IPS-20b (cell line): ENCODE measurements around the gene FKTN.

Experiments
- H3K27ac ChIP-seq: one replicate; pipeline ENCODE4 v1.5.1; 2013; ENCODE audit warnings: low read length
- H3K27me3 ChIP-seq: 2 replicates; pipeline ENCODE4 v1.6.1; 2013; ENCODE audit warnings: mild to moderate bottlenecking, low read length, inconsistent platforms; ENCODE audit not compliant: insufficient read depth
- H3K36me3 ChIP-seq: 2 replicates; pipeline ENCODE4 v1.6.1; 2013; ENCODE audit warnings: low read depth, mild to moderate bottlenecking, inconsistent platforms, low read length, moderate library complexity; ENCODE audit not compliant: insufficient read depth
- H3K4me1 ChIP-seq: 2 replicates; pipeline ENCODE4 v1.6.1; 2013; ENCODE audit warnings: mild to moderate bottlenecking, control low read depth, inconsistent platforms, low read length, moderate library complexity; ENCODE audit not compliant: insufficient read depth
- H3K4me3 ChIP-seq: 2 replicates; pipeline ENCODE4 v1.5.1; 2013; ENCODE audit warnings: mild to moderate bottlenecking, low read length, inconsistent platforms
- H3K9ac ChIP-seq: 2 replicates; pipeline ENCODE4 v1.6.1; 2013; ENCODE audit warnings: low read depth, mild to moderate bottlenecking, inconsistent platforms, low read length, moderate library complexity
- H3K9me3 ChIP-seq: 2 replicates; pipeline ENCODE4 v1.6.1; 2013; ENCODE audit warnings: mild to moderate bottlenecking, low read depth, low read length, inconsistent platforms; ENCODE audit not compliant: insufficient read depth

The FKTN gene

DNA sequence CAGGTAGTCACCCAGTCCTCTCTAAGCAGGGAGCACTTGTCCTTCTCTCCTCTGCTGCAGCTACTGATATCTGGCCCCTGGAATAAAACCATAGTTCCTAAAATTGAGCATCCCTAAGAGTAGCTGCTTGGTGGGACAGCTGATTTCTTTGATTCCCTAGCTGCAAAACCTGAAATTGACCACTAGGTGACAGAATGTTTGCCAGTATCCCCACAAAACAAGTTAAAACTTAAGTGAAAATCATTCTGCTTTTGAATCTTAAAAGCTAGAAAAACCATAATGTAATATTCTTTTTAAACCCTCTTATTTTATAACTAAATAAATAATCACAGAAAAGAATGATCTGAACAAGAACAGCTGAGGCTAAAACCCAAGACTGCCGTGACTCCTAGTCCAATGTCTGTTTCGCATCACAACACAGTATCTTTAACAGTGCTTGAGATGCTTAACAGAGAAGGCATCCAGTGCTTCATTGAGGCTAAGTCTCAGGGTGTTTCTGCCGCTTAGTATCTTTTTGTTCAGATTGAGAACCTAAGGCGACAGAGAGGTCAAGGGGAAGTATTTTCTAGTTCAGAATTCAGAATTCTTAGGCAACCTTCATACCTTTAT, 80.0 kb downstream of the FKTN start:
- Histone ChIP-seq H3K4me3 (no peak overlapping the region), H3K9ac (no peak overlapping the region), H3K27ac (no peak overlapping the region), H3K27me3 (no peaks in the 10 kb centered on the region), H3K9me3 (peaks cover 3% of the 10 kb centered on the region), H3K4me1 (no peaks in the 10 kb centered on the region), H3K36me3 (peaks cover 5% of the 10 kb centered on the region; the same call in 1 of the 2 replicates)

DNA sequence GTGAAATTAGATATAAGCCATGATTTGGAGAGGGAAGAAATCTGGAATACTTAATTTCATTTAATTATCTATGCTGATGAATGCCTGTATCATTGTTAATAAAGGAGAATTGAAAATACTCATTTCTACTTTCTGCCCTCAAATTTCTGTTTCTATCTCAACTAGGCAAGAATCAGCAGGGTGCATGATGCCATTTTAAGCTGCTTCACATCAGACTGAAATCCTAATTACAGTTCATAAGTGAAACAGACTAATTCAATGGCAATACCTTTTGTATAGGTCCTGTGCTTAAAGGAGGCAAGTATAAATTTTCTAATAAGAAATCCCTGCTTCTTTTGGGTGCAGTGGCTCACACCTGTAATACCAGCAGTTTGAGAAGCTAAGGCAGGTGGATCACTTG, 82.0 kb downstream of the FKTN start:
- Histone ChIP-seq H3K4me1 (no peaks in the 10 kb centered on the region), H3K4me3 (no peak overlapping the region), H3K36me3 (peaks cover 5% of the 10 kb centered on the region; the same call in 1 of the 2 replicates)

GRCh38 chr9:105643795-105644194, 85.9 kb downstream of the FKTN start:
- Histone ChIP-seq H3K36me3 (peaks cover 5% of the 10 kb centered on the region; the same call in 1 of the 2 replicates), H3K27ac (no peak overlapping the region), H3K9me3 (peaks cover 3% of the 10 kb centered on the region), H3K27me3 (no peaks in the 10 kb centered on the region), H3K9ac (no peak overlapping the region), H3K4me3 (no peak overlapping the region), H3K4me1 (peaks cover 5% of the 10 kb centered on the region; the same call in 1 of the 2 replicates)

More for the DNA sequence above, 82.0 kb downstream of the FKTN start:
- Histone ChIP-seq H3K9ac (no peak overlapping the region), H3K9me3 (peaks cover 3% of the 10 kb centered on the region), H3K27ac (no peak overlapping the region), H3K27me3 (no peaks in the 10 kb centered on the region)

GRCh38 chr9:105646879-105647594, 89.1 kb downstream of the FKTN start:
- Histone ChIP-seq H3K27me3 (no peaks in the 10 kb centered on the region), H3K9ac (no peak overlapping the region), H3K4me1 (peaks cover 5% of the 10 kb centered on the region), H3K9me3 (no peaks in the 10 kb centered on the region; the same call in none of the 2 replicates), H3K36me3 (no peaks in the 10 kb centered on the region), H3K27ac (no peak overlapping the region), H3K4me3 (no peak overlapping the region)

DNA sequence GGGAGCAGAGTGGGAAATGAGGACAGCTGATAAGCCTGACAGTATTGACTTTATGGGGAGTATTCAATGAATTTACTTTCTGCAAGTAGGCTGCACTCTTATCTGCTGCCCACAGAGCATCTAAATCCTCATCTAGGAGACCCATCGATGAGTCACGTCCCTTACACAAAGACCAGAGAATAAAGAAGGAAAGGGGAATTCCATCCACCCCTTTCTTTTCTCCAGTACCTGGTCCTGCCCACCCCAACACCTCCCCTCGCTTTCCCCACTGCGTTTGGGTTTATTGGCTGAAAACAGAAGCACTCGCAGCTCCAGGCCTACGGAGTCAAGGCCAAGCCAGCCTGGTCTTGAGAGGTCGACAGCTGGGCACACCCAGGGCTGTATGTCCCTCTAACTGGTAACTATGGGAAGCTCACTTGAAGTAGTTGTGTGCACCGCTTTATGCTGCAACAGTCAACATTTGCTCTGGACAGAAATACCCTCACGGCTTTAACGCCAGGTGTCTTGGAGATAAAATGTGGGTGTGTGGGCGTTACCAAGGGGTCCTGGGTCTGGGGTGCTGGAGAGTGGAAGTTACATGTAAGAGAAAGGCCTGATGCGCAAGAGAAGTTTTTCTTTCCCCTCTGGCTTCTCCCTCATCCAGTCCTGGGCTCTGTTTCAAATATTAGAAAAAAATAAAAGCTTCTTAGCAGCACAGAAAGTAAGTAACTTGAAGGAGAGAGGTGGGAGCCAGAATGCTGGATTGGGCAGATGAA, 89.8 kb downstream of the FKTN start:
- H3K9me3 ChIP-seq = no peaks in the 10 kb centered on the region; the same call in 1 of the 2 replicates
- H3K4me1 ChIP-seq = peaks cover 5% of the 10 kb centered on the region
- H3K4me3 ChIP-seq = no peak overlapping the region
- no peaks in the 10 kb centered on the region for H3K27me3 ChIP-seq
- no peaks in the 10 kb centered on the region for H3K36me3 ChIP-seq
- no peak overlapping the region for H3K27ac ChIP-seq
- H3K9ac ChIP-seq = no peak overlapping the region

DNA sequence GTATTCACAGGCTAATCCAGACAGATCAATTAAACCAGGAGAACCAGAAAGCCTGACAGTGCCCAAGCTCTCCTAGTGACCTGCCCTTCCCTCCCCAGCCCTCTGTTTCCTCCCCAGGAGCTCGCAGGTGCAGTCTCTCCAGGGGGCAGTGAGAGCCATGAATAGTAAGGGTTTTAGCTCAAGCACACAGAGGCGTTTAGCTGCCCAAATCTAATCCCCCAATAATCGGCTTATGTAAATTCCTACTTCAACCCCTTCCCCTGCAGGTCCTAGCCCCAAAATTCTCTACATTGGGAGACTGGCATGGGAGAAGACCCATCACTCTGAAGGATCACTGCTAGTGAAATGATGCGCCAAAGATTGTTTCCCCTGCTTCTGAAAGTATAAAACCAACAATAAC, 93.9 kb downstream of the FKTN start:
- Histone ChIP-seq H3K9me3 (no peaks in the 10 kb centered on the region), H3K4me1 (peaks cover 10% of the 10 kb centered on the region), H3K36me3 (no peaks in the 10 kb centered on the region), H3K27ac (no peak overlapping the region), H3K27me3 (peaks cover 35% of the 10 kb centered on the region), H3K4me3 (no peak overlapping the region), H3K9ac (no peak overlapping the region)

- no peaks in the 10 kb centered on the region for H3K36me3 ChIP-seq
- peak overlapping the region; percentile 24; the same call in 1 of the 2 replicates for H3K9ac ChIP-seq
- peak overlapping the region; percentile 74 for H3K4me3 ChIP-seq
- peaks cover 4% of the 10 kb centered on the region; the same call in 1 of the 2 replicates for H3K4me1 ChIP-seq
- no peak overlapping the region for H3K27ac ChIP-seq
- H3K9me3 ChIP-seq = no peaks in the 10 kb centered on the region
- H3K27me3 ChIP-seq = peaks cover 71% of the 10 kb centered on the region
Measured at GRCh38 chr9:105656131-105656921, 98.4 kb downstream of the FKTN start.

DNA sequence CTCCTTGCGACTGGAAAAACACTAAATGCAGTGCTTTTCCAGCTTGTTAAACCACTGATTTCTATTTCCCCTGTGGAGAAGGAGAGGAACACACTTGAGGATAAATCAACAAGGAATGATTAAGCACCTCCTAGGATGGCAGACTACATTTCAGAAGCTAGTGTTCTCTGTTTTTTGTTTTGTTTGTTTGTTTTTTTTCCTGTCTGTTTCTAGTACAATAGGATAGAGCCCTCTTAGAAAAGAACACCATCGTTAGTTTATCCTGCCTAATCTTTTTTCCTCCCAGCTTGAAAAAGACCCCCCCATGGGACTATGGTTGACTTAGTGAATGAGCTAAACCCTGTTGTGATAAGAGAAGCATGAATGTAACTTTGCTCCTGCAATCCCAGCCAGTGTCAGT, 100.4 kb downstream of the FKTN start:
- no peaks in the 10 kb centered on the region for H3K9me3 ChIP-seq
- H3K36me3 ChIP-seq = no peaks in the 10 kb centered on the region
- no peak overlapping the region for H3K4me3 ChIP-seq
- no peak overlapping the region for H3K9ac ChIP-seq
- peaks cover 69% of the 10 kb centered on the region for H3K27me3 ChIP-seq
- H3K27ac ChIP-seq = no peak overlapping the region
- peaks cover 4% of the 10 kb centered on the region; the same call in 1 of the 2 replicates for H3K4me1 ChIP-seq

- peaks cover 45% of the 10 kb centered on the region for H3K27me3 ChIP-seq
- H3K9me3 ChIP-seq = no peaks in the 10 kb centered on the region
- no peak overlapping the region for H3K4me3 ChIP-seq
- H3K27ac ChIP-seq = no peak overlapping the region
- no peaks in the 10 kb centered on the region for H3K4me1 ChIP-seq
- no peaks in the 10 kb centered on the region for H3K36me3 ChIP-seq
- no peak overlapping the region for H3K9ac ChIP-seq
Measured at GRCh38 chr9:105661011-105661410, 103.1 kb downstream of the FKTN start.

DNA sequence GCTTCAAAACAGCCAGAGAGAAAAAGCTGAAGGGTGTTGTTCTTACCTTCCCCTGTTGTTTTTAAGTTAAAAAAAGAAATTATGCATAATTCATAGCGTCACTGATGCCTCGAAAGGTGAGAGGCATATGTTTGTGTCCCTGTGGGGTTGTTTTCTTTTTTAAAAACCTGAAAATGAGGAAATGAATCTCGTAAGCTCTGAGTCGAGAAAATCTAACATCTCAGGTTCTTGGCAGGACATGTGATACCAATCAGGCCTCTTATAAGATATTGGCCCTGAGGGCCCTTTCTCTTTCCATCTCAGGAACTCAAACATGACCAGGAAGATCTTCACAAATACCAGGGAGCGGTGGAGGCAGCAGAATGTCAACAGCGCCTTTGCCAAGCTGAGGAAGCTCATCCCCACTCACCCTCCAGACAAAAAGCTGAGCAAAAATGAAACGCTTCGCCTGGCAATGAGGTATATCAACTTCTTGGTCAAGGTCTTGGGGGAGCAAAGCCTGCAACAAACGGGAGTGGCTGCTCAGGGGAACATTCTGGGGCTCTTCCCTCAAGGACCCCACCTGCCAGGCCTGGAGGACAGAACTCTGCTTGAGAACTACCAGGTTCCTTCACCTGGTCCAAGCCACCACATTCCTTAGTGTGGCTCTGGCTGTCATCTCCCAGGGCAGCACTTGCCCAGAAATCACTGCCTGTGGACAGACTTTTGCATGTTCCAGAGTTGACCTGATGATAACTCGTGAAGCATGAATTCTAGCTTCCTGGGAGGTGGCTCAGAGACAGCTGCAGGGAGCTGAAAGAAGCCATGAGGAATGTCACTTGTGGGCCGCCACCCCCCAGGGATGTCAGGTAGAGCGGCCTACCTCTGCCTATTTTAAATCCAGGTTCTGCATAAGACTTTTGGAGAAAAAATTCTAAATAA, 104.5 kb downstream of the FKTN start, which contains the start of gene TAL2:
TSS of gene TAL2 (plus strand) at position 274 of the 921 bp plus-strand sequence. CDS start at position 314, 40 bp downstream.
- Histone ChIP-seq H3K9ac (no peak within 1 kb of the TSS), H3K27ac (no peak within 1 kb of the TSS), H3K36me3 (no peaks in the 10 kb centered on the region), H3K27me3 (peaks cover 30% of the 10 kb centered on the region), H3K4me1 (no peaks in the 10 kb centered on the region), H3K9me3 (no peaks in the 10 kb centered on the region), H3K4me3 (no peak within 1 kb of the TSS)
